Keratinocyte (primary cell): Measurements from ENCODE around the gene SPRED2. TPM values are rescaled to one million over a fixed set of nuclear protein-coding genes. Genes with fewer than 3 reads are reported as not detected.

Source experiments
- DNase-seq: peaks from one replicate; pipeline ENCODE4 v3.0.0-alpha.2; 2011; ENCODE audit warnings: low read depth, missing footprints, low spot score
- FAIRE-seq: peaks from 2 replicates; lab custom pipeline; 2011; peaks lifted over from hg19 to GRCh38; lab: Jason Lieb, UNC
- H2AFZ ChIP-seq: 2 replicates; pipeline ENCODE4 v1.6.0; 2012; ENCODE audit warnings: low read length, control low read depth, inconsistent platforms; ENCODE audit not compliant: control insufficient read depth
- H3K27ac ChIP-seq: 2 replicates; pipeline ENCODE4 v1.5.1; 2011; ENCODE audit warnings: low read length; ENCODE audit not compliant: control insufficient read depth, insufficient read depth
- H3K27me3 ChIP-seq: 3 replicates; pipeline ENCODE4 v1.6.0; 2011; ENCODE audit warnings: low read length; ENCODE audit not compliant: control insufficient read depth, insufficient read depth; ENCODE audit errors: extremely low read depth
- H3K36me3 ChIP-seq, 2 experiments: 2 replicates in 1 of 2; 3 replicates in 1 of 2; pipeline ENCODE4 v1.5.1; 2011; ENCODE audit warnings: low read length in 2 of 2, mild to moderate bottlenecking in 1 of 2; ENCODE audit not compliant: control insufficient read depth in 2 of 2, insufficient read depth in 2 of 2; ENCODE audit errors: extremely low read depth in 1 of 2
- H3K4me1 ChIP-seq: 3 replicates; pipeline ENCODE4 v1.5.1; 2011; ENCODE audit warnings: low read length; ENCODE audit not compliant: control insufficient read depth, insufficient read depth; ENCODE audit errors: extremely low read depth
- H3K4me2 ChIP-seq: 3 replicates; pipeline ENCODE4 v1.6.0; 2011; ENCODE audit warnings: low read depth, low read length; ENCODE audit not compliant: control insufficient read depth, insufficient read depth; ENCODE audit errors: extremely low read depth
- H3K4me3 ChIP-seq, 3 experiments: fragments of 200-600 bp in 1 of 3; sonication (generic) in 1 of 3; 2 replicates in 2 of 3; 3 replicates in 1 of 3; pipeline ENCODE4 v1.5.1; 2011 to 2016; ENCODE audit warnings: low read length in 3 of 3, mild to moderate bottlenecking in 3 of 3, control low read depth in 2 of 3, inconsistent platforms in 1 of 3, low read depth in 1 of 3, mixed read lengths in 1 of 3, mixed run types in 1 of 3, moderate library complexity in 1 of 3; ENCODE audit not compliant: control insufficient read depth in 2 of 3, insufficient read depth in 2 of 3; ENCODE audit errors: extremely low read depth in 1 of 3
- H3K79me2 ChIP-seq: 2 replicates; pipeline ENCODE4 v1.6.0; 2012; ENCODE audit warnings: low read length; ENCODE audit not compliant: control insufficient read depth, insufficient read depth
- H3K9ac ChIP-seq: 3 replicates; pipeline ENCODE4 v1.6.0; 2011; ENCODE audit warnings: low read length; ENCODE audit not compliant: control insufficient read depth, insufficient read depth; ENCODE audit errors: extremely low read depth
- H3K9me1 ChIP-seq: 3 replicates; pipeline ENCODE4 v1.6.0; 2011; ENCODE audit warnings: low read length; ENCODE audit not compliant: control insufficient read depth, insufficient read depth; ENCODE audit errors: extremely low read depth
- H3K9me3 ChIP-seq: 2 replicates; pipeline ENCODE4 v1.5.1; 2012; ENCODE audit warnings: low read depth, low read length; ENCODE audit not compliant: control insufficient read depth
- H4K20me1 ChIP-seq: 3 replicates; pipeline ENCODE4 v1.6.0; 2011; ENCODE audit warnings: low read length; ENCODE audit not compliant: control insufficient read depth, insufficient read depth; ENCODE audit errors: extremely low read depth
- CTCF ChIP-seq, 3 experiments: IDR thresholded peaks in 1 of 3; conservative IDR thresholded peaks in 1 of 3; optimal IDR thresholded peaks in 1 of 3; 2 replicates in 2 of 3; 3 replicates in 1 of 3; pipeline versions ENCODE3 to v1.5.1; 2011; ENCODE audit warnings: low read length in 3 of 3, mild to moderate bottlenecking in 3 of 3, moderate library complexity in 2 of 3, control low read depth in 1 of 3, inconsistent platforms in 1 of 3; ENCODE audit not compliant: insufficient read depth in 2 of 3; ENCODE audit errors: extremely low read depth in 1 of 3
- EZH2 ChIP-seq: IDR thresholded peaks from one replicate; pipeline ENCODE4 v1.6.1; 2012; ENCODE audit warnings: inconsistent platforms, mild to moderate bottlenecking, low read length, moderate library complexity
- dilution Hi-C: fragments of 300-500 bp; cut with MboI; formaldehyde crosslinking; loops from one replicate; pipeline ENCODE4 v1.7.0; 2020; ENCODE audit warnings: low sequenced_read_pairs; ENCODE audit not compliant: extremely low pct_ligation_motif_present
- polyA plus RNA-seq, 5 experiments: library from polyadenylated mRNA; depleted of rRNA in 3 of 5; stranded (reverse) in 3 of 5; stranded (forward) in 1 of 5; unstranded in 1 of 5; fragments of >200 nt; gene quantifications; 1 replicate in 1 of 5; 2 replicates in 3 of 5; 3 replicates in 1 of 5; pipeline versions ENCODE4 v1.2.1 to v1.2.3, GENCODE V29; 2011 to 2012; ENCODE audit warnings: missing spikeins in 2 of 5, low read depth in 1 of 5, low replicate concordance in 1 of 5

Gene SPRED2
- polyA plus RNA-seq, 1 donor (not counting 4 experiments of a cell fraction or from before 2014, with no cell fraction given) = 26.8 TPM

- Histone ChIP-seq H2AFZ (no peak overlapping the region), H3K4me2 (no peak overlapping the region), H3K27ac (no peak overlapping the region), H3K4me1 (peaks cover 86% of the 10 kb centered on the region), H3K36me3 (peaks cover 0 to 5% of the 10 kb centered on the region in 2 experiments), H3K9me3 (no peaks in the 10 kb centered on the region), H3K9ac (no peak overlapping the region), H3K79me2 (peaks cover 55% of the 10 kb centered on the region), H3K9me1 (peaks cover 4% of the 10 kb centered on the region), H4K20me1 (peaks cover 2% of the 10 kb centered on the region), H3K4me3 (no peak overlapping the region), H3K27me3 (no peaks in the 10 kb centered on the region)
- dilution Hi-C loops = no loop called here
- TF ChIP-seq EZH2 (no peak), CTCF (optimal IDR thresholded peaks at IDR 0.05 in 1 of 3, IDR thresholded peaks at IDR 0.05 in 1 of 3, conservative IDR thresholded peaks at IDR 0.05 in 1 of 3; ENCODE audit: extremely low read depth in 1 of 3, insufficient read depth in 2 of 3, low read length in 3 of 3) (no peak)
- FAIRE-seq (no peak), DNase-seq (no peak)
Observed at GRCh38 chr2:65386344-65386743, 46.1 kb downstream of the SPRED2 start.

- dilution Hi-C loops = no loop called here
- H3K9me1 ChIP-seq = peaks cover 7% of the 10 kb centered on the region
- peaks cover 2% of the 10 kb centered on the region for H4K20me1 ChIP-seq
- H3K36me3 ChIP-seq = peaks cover 2 to 16% of the 10 kb centered on the region in 2 experiments
- no peak overlapping the region for H2AFZ ChIP-seq
- DNase-seq (no peak), FAIRE-seq (no peak)
- peak overlapping the region; percentile 92 for H3K27ac ChIP-seq
- peak overlapping the region; percentile 87 for H3K4me2 ChIP-seq
- H3K4me1 ChIP-seq = peaks cover 87% of the 10 kb centered on the region
- H3K4me3 ChIP-seq = peak overlapping the region in 2 of 3 experiments; percentile 36 to 62
- H3K27me3 ChIP-seq = no peaks in the 10 kb centered on the region
- TF ChIP-seq EZH2 = no peak
- no peaks in the 10 kb centered on the region for H3K9me3 ChIP-seq
- peaks cover 60% of the 10 kb centered on the region for H3K79me2 ChIP-seq
- H3K9ac ChIP-seq = peak overlapping the region; percentile 78
Observed at GRCh38 chr2:65383541-65384488, 48.6 kb downstream of the SPRED2 start.
